Right lobe of liver (tissue), 6 donors: ENCODE measurements around the gene GNAQ. TPM values are rescaled to one million over a fixed set of nuclear protein-coding genes. Genes with fewer than 3 reads are reported as not detected.

Experiments
- ATAC-seq, 4 donors: fragments of 200-7000 bp; cut with Tn5 transposase; one replicate each; pipeline ENCODE4 v1.9.1; 2020; ENCODE audit warnings: mild to moderate bottlenecking in 4 of 4, moderate library complexity in 4 of 4
- DNase-seq, 3 donors: peaks; one replicate each; pipeline ENCODE4 v3.0.0-alpha.2; 2020
- H3K27ac ChIP-seq, 3 donors: fragments of 200-600 bp; one replicate each; pipeline ENCODE4 v1.8.0; 2022
- H3K27me3 ChIP-seq, 2 donors: fragments of 200-600 bp; one replicate each; pipeline ENCODE4 v1.8.0; 2022
- H3K36me3 ChIP-seq, 4 donors: fragments of 200-600 bp; sonication (generic) in 1 of 4; one replicate each; pipeline versions ENCODE4 v1.5.1 to v1.8.0; 2017 to 2022; ENCODE audit warnings: control low read depth in 1 of 4
- H3K4me1 ChIP-seq, 4 donors: fragments of 200-600 bp; sonication (generic) in 1 of 4; one replicate each; pipeline versions ENCODE4 v1.5.1 to v1.8.0; 2017 to 2022; ENCODE audit warnings: control low read depth in 1 of 4
- H3K4me3 ChIP-seq, 3 donors: fragments of 200-600 bp; one replicate each; pipeline ENCODE4 v1.8.0; 2022
- H3K9me3 ChIP-seq, 4 donors: fragments of 200-600 bp; sonication (generic) in 1 of 4; one replicate each; pipeline versions ENCODE4 v1.5.1 to v1.8.0; 2017 to 2022; ENCODE audit warnings: control low read depth in 1 of 4
- POLR2A ChIP-seq: fragments of 450-650 bp; IDR thresholded peaks from one replicate; pipeline ENCODE4 v1.6.1; 2017; ENCODE audit warnings: antibody characterized with exemption, mild to moderate bottlenecking
- WGBS: methylation state at CpG from one replicate; pipeline ENCODE4 v1.1.6; 2018; ENCODE audit warnings: low coverage, low lambda C conversion rate; ENCODE audit not compliant: insufficient coverage; ENCODE audit errors: missing lambda C conversion rate; 5-methylcytosine and 5-hydroxymethylcytosine counted together
- intact Hi-C, 2 donors: fragments of 100-400 bp; cut with DNase I; formaldehyde crosslinking; loops; one replicate each; pipeline versions ENCODE4 v1.11.2 to v1.14.1; 2022
- total RNA-seq, 6 experiments: library from RNA; depleted of rRNA in 2 of 6; stranded (reverse); fragments of >200 nt in 2 of 6; fragmentation: NEBNext Ultra II Directional in 3 of 6; extraction: Animal tissue kit (Norgen Biotek cat#: 25700) in 3 of 6; gene quantifications; one replicate each; pipeline versions ENCODE4 v1.1.0 to v1.2.4, GENCODE V29; 2016 to 2023
- TF ChIP-seq, protein P1 (sequence below), 4 donors: fragments of 200-600 bp in 3 of 4; fragments of 450-650 bp in 1 of 4; IDR thresholded peaks; one replicate each; pipeline versions ENCODE4 v1.5.1 to v1.8.0; 2016 to 2022; ENCODE audit warnings: antibody characterized with exemption in 4 of 4, mild to moderate bottlenecking in 2 of 4
- donor health status: DM: no; HTN: yes; CAD: no.
- donor health status: DM: no; HTN: no; CAD: no.
- donor health status: DM: no; HTN: no; CAD: no.
- donor health status: DM: no; HTN: yes; CAD: no.
- donor health status: DM: no; HTN: yes; CAD: no.

The GNAQ gene
- total RNA-seq, 6 experiments from 2014 or later: 15.8 to 28.7 (median 21.6) TPM

- ATAC-seq: peak; percentile 37 to 67 (median 51)
- WGBS: 7% methylated on average over 2 of the region's 2 CpGs
- intact Hi-C loops: loop anchor here in 1 of 2 donors (10.0 kb wide), 1 partner anchor 53 kb away; the partner anchor contains the start of gene GNAQ
- Histone ChIP-seq H3K4me3 (no peak overlapping the region), H3K36me3 (no peaks in the 10 kb centered on the region), H3K4me1 (peaks cover 0 to 32% (median 6%) of the 10 kb centered on the region in 4 donors), H3K27me3 (no peaks in the 10 kb centered on the region), H3K27ac (peak overlapping the region in 1 of 3 donors; percentile 7), H3K9me3 (no peaks in the 10 kb centered on the region)
- no peak for DNase-seq
- TF ChIP-seq POLR2A: no peak
- TF ChIP-seq, protein P1, sequence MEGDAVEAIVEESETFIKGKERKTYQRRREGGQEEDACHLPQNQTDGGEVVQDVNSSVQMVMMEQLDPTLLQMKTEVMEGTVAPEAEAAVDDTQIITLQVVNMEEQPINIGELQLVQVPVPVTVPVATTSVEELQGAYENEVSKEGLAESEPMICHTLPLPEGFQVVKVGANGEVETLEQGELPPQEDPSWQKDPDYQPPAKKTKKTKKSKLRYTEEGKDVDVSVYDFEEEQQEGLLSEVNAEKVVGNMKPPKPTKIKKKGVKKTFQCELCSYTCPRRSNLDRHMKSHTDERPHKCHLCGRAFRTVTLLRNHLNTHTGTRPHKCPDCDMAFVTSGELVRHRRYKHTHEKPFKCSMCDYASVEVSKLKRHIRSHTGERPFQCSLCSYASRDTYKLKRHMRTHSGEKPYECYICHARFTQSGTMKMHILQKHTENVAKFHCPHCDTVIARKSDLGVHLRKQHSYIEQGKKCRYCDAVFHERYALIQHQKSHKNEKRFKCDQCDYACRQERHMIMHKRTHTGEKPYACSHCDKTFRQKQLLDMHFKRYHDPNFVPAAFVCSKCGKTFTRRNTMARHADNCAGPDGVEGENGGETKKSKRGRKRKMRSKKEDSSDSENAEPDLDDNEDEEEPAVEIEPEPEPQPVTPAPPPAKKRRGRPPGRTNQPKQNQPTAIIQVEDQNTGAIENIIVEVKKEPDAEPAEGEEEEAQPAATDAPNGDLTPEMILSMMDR (IDR thresholded peaks at IDR 0.05): no peak
Measured at GRCh38 chr9:77981332-77981731, 50.3 kb downstream of the GNAQ start.

DNA sequence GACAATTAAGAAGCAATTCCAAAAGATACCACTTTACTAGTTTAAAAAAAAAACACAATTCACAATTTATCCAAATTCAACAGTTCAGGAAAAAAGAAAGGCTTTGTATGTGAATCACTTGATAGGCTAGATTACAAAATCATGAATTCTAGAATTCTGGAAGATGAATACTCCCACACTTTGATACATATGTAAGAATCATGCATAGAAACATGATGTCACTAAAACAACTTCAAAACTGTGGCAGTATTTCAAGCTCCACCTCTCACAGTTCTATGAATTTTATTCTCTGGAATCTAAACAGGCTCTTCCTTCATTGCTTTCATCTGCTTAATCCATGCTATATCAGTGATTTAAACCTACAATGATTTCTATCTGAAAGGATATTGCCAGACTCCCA, 51.0 kb downstream of the GNAQ start:
- no peak for DNase-seq
- Histone ChIP-seq H3K27me3 (no peaks in the 10 kb centered on the region), H3K9me3 (no peaks in the 10 kb centered on the region), H3K4me3 (no peak overlapping the region), H3K27ac (no peak overlapping the region), H3K4me1 (peaks cover 0 to 28% (median 6%) of the 10 kb centered on the region in 4 donors), H3K36me3 (no peaks in the 10 kb centered on the region)
- intact Hi-C loops: loop anchor here in 1 of 2 donors (10.0 kb wide), 1 partner anchor 54 kb away; the partner anchor contains the start of gene GNAQ
- ATAC-seq: no peak
- TF ChIP-seq POLR2A: no peak
- TF ChIP-seq, protein P1 (IDR thresholded peaks at IDR 0.05): no peak

DNA sequence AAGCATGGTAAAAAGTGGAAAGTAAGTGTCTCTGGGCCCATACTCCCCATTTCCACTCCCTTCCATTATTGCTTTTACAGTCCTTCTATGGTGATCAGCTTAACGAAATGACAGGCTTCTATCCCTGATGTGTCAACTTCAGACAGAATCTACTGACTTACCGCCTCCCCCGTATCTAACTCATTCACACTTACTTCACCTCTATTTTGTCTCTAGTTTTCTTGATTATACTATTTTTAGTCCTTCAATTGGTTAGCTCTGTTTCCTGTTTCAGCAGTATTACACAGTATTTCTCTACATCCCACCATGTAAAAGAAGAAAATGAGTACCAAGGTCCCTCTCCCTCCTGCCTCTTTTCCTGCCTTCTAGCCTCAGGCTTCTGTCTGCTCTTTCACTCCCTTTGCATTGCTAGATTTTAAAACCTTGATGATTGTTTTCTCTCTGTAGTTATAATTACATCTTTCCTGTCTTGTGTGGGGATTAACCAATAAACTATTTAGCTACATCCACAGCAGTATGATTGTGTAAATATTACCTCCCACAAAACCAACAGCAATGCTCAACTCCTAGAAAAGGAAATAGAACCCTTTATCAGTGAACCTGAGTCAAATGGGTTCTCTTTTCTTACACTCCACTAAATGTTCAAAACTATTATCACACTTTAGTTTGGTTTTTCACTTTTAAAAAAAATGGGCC, 53.4 kb downstream of the GNAQ start:
- Histone ChIP-seq H3K27me3 (no peaks in the 10 kb centered on the region), H3K27ac (peak overlapping the region in 1 of 3 donors; percentile 12), H3K4me3 (no peak overlapping the region), H3K36me3 (no peaks in the 10 kb centered on the region), H3K4me1 (peaks cover 0 to 26% (median 6%) of the 10 kb centered on the region in 4 donors), H3K9me3 (no peaks in the 10 kb centered on the region)
- TF ChIP-seq POLR2A: no peak
- TF ChIP-seq, protein P1 (IDR thresholded peaks at IDR 0.05): no peak
- peak in 1 of 4 donors; percentile 17 for ATAC-seq
- WGBS: 39% methylated on average over 3 of the region's 3 CpGs
- no peak for DNase-seq
- intact Hi-C loops: no loop called here

DNA sequence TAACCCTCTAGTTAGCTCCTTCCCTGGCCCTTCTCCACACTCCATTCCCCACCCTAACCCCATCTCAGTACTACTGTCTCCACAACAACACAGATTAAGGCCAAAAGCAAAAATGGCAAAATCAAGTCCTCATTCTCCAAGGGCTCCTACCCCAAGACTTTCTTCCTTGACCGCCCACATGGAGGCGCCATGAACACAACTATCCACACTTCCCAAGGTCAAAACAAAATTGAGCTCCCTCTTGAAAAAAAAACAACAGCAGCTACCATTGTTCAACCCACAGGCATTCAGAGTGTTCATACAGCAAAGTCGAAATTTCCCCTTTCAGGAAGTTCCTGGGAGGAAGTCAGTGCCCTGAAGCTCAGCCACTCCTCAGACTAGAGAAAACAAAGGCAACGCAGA, 54.4 kb downstream of the GNAQ start:
- TF ChIP-seq, protein P1 (IDR thresholded peaks at IDR 0.05): peak; percentile 35 to 67 (median 56)
- TF ChIP-seq POLR2A: no peak
- H3K27me3 ChIP-seq: no peaks in the 10 kb centered on the region
- no peak overlapping the region for H3K4me3 ChIP-seq
- 30% methylated on average over 4 of the region's 4 CpGs for WGBS
- peaks cover 0 to 26% (median 6%) of the 10 kb centered on the region in 4 donors for H3K4me1 ChIP-seq
- H3K36me3 ChIP-seq: no peaks in the 10 kb centered on the region
- peak overlapping the region in 1 of 3 donors; percentile 12 for H3K27ac ChIP-seq
- ATAC-seq (peak; percentile 85 to 91 (median 88)), DNase-seq (peak; percentile 53 to 69 (median 58))
- intact Hi-C loops: no loop called here
- no peaks in the 10 kb centered on the region for H3K9me3 ChIP-seq
